Liver (tissue), 9 donors: Measurements from ENCODE around the gene BHLHE23. TPM values are rescaled to one million over a fixed set of nuclear protein-coding genes. Genes with fewer than 3 reads are reported as not detected.

ENCODE experiments used
- DNase-seq: peaks from one replicate; pipeline ENCODE4 v3.0.0-alpha.2; 2017; ENCODE audit warnings: low spot score
- H3K27ac ChIP-seq, 2 donors: one replicate each; pipeline ENCODE4 v1.7.0; 2013; ENCODE audit warnings: inconsistent platforms in 2 of 2, low read length in 2 of 2, control low read depth in 1 of 2, low read depth in 1 of 2, mild to moderate bottlenecking in 1 of 2
- H3K27me3 ChIP-seq, 4 donors: one replicate each; pipeline versions ENCODE4 v1.6.1 to v1.7.0; 2013; ENCODE audit warnings: low read length in 3 of 4, inconsistent platforms in 1 of 4, mild to moderate bottlenecking in 1 of 4, moderate library complexity in 1 of 4; ENCODE audit not compliant: control insufficient read depth in 4 of 4, insufficient read depth in 4 of 4
- H3K36me3 ChIP-seq, 4 donors: one replicate each; pipeline versions ENCODE4 v1.6.1 to v1.7.0; 2013; ENCODE audit warnings: low read length in 3 of 4, mild to moderate bottlenecking in 3 of 4, low read depth in 1 of 4, moderate library complexity in 1 of 4; ENCODE audit not compliant: control insufficient read depth in 4 of 4, insufficient read depth in 3 of 4
- H3K4me1 ChIP-seq, 4 donors: one replicate each; pipeline versions ENCODE4 v1.6.1 to v1.7.0; 2013; ENCODE audit warnings: low read length in 3 of 4, mild to moderate bottlenecking in 3 of 4, moderate library complexity in 1 of 4; ENCODE audit not compliant: control insufficient read depth in 4 of 4, insufficient read depth in 4 of 4
- H3K4me3 ChIP-seq, 3 donors: one replicate each; pipeline versions ENCODE4 v1.6.1 to v1.7.0; 2013; ENCODE audit warnings: low read length in 3 of 3, control low read depth in 1 of 3, low read depth in 1 of 3, mild to moderate bottlenecking in 1 of 3
- H3K9ac ChIP-seq, 2 donors: one replicate each; pipeline ENCODE4 v1.7.0; 2013; ENCODE audit warnings: low read length in 2 of 2, mild to moderate bottlenecking in 2 of 2, moderate library complexity in 2 of 2, control low read depth in 1 of 2, low read depth in 1 of 2
- H3K9me3 ChIP-seq, 4 donors: one replicate each; pipeline versions ENCODE4 v1.6.1 to v1.7.0; 2013; ENCODE audit warnings: low read length in 3 of 4; ENCODE audit not compliant: control insufficient read depth in 4 of 4
- CTCF ChIP-seq: fragments of 150-350 bp; IDR thresholded peaks from 2 replicates; pipeline ENCODE4 v1.5.1; 2017; ENCODE audit warnings: improper control_type of control experiment, low read depth, low read length; ENCODE audit not compliant: missing input control
- EGR1 ChIP-seq, 2 donors: IDR thresholded peaks; 2 replicates each; pipeline ENCODE4 v1.6.1; 2016 to 2018; ENCODE audit warnings: antibody characterized with exemption in 2 of 2, low read depth in 2 of 2
- FOXA1 ChIP-seq: IDR thresholded peaks from 2 replicates; pipeline ENCODE4 v1.6.1; 2016; ENCODE audit warnings: antibody characterized with exemption
- FOXA2 ChIP-seq: IDR thresholded peaks from 2 replicates; pipeline ENCODE4 v1.6.1; 2016; ENCODE audit warnings: antibody characterized with exemption
- GABPA ChIP-seq, 2 donors: IDR thresholded peaks in 1 of 2; conservative IDR thresholded peaks in 1 of 2; 2 replicates each; pipeline ENCODE4 v1.6.1; 2016; ENCODE audit warnings: antibody characterized with exemption in 2 of 2, mild to moderate bottlenecking in 1 of 2, moderate library complexity in 1 of 2
- HNF4A ChIP-seq, 2 donors: conservative IDR thresholded peaks; 2 replicates each; pipeline ENCODE4 v1.6.1; 2016; ENCODE audit warnings: antibody characterized with exemption in 2 of 2, mild to moderate bottlenecking in 2 of 2
- HNF4G ChIP-seq: IDR thresholded peaks from 2 replicates; pipeline ENCODE4 v1.6.1; 2016; ENCODE audit warnings: antibody characterized with exemption
- JUND ChIP-seq, 2 donors: IDR thresholded peaks; 2 replicates each; pipeline ENCODE4 v1.6.1; 2016; ENCODE audit warnings: antibody characterized with exemption in 2 of 2
- MAX ChIP-seq: IDR thresholded peaks from 2 replicates; pipeline ENCODE4 v1.6.1; 2016; ENCODE audit warnings: antibody characterized with exemption
- NR2F2 ChIP-seq: IDR thresholded peaks from 2 replicates; pipeline ENCODE4 v1.6.1; 2016; ENCODE audit warnings: antibody characterized with exemption
- RAD21 ChIP-seq, 2 donors: IDR thresholded peaks; 2 replicates each; pipeline ENCODE4 v1.6.1; 2016; ENCODE audit warnings: antibody characterized with exemption in 2 of 2, mild to moderate bottlenecking in 2 of 2
- REST ChIP-seq: IDR thresholded peaks from 2 replicates; pipeline ENCODE4 v1.6.1; 2016; ENCODE audit warnings: antibody characterized with exemption, mild to moderate bottlenecking
- TAF1 ChIP-seq: conservative IDR thresholded peaks from 2 replicates; pipeline ENCODE4 v1.6.1; 2016; ENCODE audit warnings: antibody characterized with exemption, mild to moderate bottlenecking
- YY1 ChIP-seq: IDR thresholded peaks from 2 replicates; pipeline ENCODE4 v1.6.1; 2016; ENCODE audit warnings: antibody characterized with exemption, mild to moderate bottlenecking
- ZBTB33 ChIP-seq: IDR thresholded peaks from 2 replicates; pipeline ENCODE4 v1.6.1; 2016; ENCODE audit warnings: antibody characterized with exemption
- WGBS: extraction: QIAGEN DNeasy Blood & Tissue Kit; methylation state at CpG from one replicate; pipeline ENCODE4 v1.1.7; 2013; 5-methylcytosine and 5-hydroxymethylcytosine counted together
- polyA plus RNA-seq, 2 donors: library from polyadenylated mRNA; stranded (reverse) in 1 of 2; unstranded in 1 of 2; fragments of 200-250 nt in 1 of 2; fragments of >200 nt in 1 of 2; fragmentation: Nextera tagmentation in 1 of 2; extraction: Ambion mirVana in 1 of 2; gene quantifications; one replicate each; pipeline versions ENCODE4 v1.2.1 to v1.2.3, GENCODE V29; 2013 to 2015
- total RNA-seq, 2 donors: library from RNA; depleted of rRNA; stranded (reverse); fragments of >200 nt; gene quantifications; one replicate each; pipeline ENCODE4 v1.2.3, GENCODE V29; 2014
- donor health status: healthy.
- donor health status: healthy.
- donor health status: healthy.
- donor health status: healthy.
- donor health status: healthy.

BHLHE23 gene
- total and polyA plus RNA-seq, 4 donors, result not detected

GRCh38 chr20:63025534-63026331, 19.0 kb upstream of the BHLHE23 start (continued):
- TF ChIP-seq EGR1 (IDR thresholded peaks at IDR 0.05; ENCODE audit: low read depth in 2 of 2), result no peak

- no peak overlapping the region for H3K27ac ChIP-seq
- H3K36me3 ChIP-seq, result no peaks in the 10 kb centered on the region
- H3K4me3 ChIP-seq, result no peak overlapping the region
- no peak for DNase-seq
- TF ChIP-seq GABPA (IDR thresholded peaks at IDR 0.05 in 1 of 2, conservative IDR thresholded peaks at IDR 0.05 in 1 of 2) (no peak), HNF4A (conservative IDR thresholded peaks at IDR 0.05) (no peak), FOXA1 (no peak), HNF4G (no peak), ZBTB33 (no peak), YY1 (no peak), EGR1 (IDR thresholded peaks at IDR 0.05; ENCODE audit: low read depth in 2 of 2) (no peak), JUND (IDR thresholded peaks at IDR 0.05) (no peak), REST (no peak), MAX (no peak), CTCF (no peak), FOXA2 (no peak), TAF1 (no peak), NR2F2 (no peak), RAD21 (IDR thresholded peaks at IDR 0.05) (no peak)
- H3K4me1 ChIP-seq, result peaks cover 0 to 7% (median 4%) of the 10 kb centered on the region in 4 donors
- H3K9me3 ChIP-seq, result peaks cover 0 to 4% (median under 1%) of the 10 kb centered on the region in 4 donors
- WGBS, result 68% methylated on average over 28 of the region's 28 CpGs
- H3K9ac ChIP-seq, result no peak overlapping the region
- peaks cover 0 to 8% (median 2%) of the 10 kb centered on the region in 4 donors for H3K27me3 ChIP-seq
Measured at GRCh38 chr20:63024573-63025392, 18.0 kb upstream of the BHLHE23 start.
